HEK293 (cell line): ENCODE measurements around the gene SPAG8.

ENCODE experiments used
- CTCF ChIA-PET: fragments of 350-600 bp; formaldehyde crosslinking; extraction: SDS; loops from one replicate; lab custom pipeline; 2021; ENCODE audit warnings: antibody characterized with exemption; lab: Yijun Ruan, JAX
- POLR2A ChIA-PET: fragments of 300-600 bp; formaldehyde crosslinking; extraction: SDS; loops from one replicate; lab custom pipeline; 2020; ENCODE audit warnings: antibody characterized with exemption, inconsistent platforms; lab: Yijun Ruan, JAX
- H3K27ac ChIP-seq: fragments of 200-500 bp; sonication (Bioruptor generic); 2 replicates; pipeline ENCODE4 v1.5.1; 2014; ENCODE audit warnings: low read depth, low read length, control low read depth, inconsistent platforms; ENCODE audit errors: extremely low read depth
- H3K36me3 ChIP-seq, 2 experiments: fragments of 200-500 bp in 1 of 2; sonication (Bioruptor generic) in 1 of 2; 1 replicate in 1 of 2; 2 replicates in 1 of 2; pipeline ENCODE4 v1.5.1; 2014 to 2017; ENCODE audit warnings: inconsistent platforms in 2 of 2, low read length in 2 of 2; ENCODE audit not compliant: control insufficient read depth in 2 of 2, insufficient read depth in 1 of 2
- H3K4me1 ChIP-seq: fragments of 200-500 bp; sonication (Bioruptor generic); 2 replicates; pipeline ENCODE4 v1.5.1; 2014; ENCODE audit warnings: mild to moderate bottlenecking, low read length, inconsistent platforms; ENCODE audit not compliant: control insufficient read depth, insufficient read depth
- H3K4me3 ChIP-seq: 2 replicates; pipeline ENCODE4 v1.5.1; 2011; ENCODE audit warnings: low read depth, mild to moderate bottlenecking, control low read depth, low read length, moderate library complexity
- H3K9me3 ChIP-seq: fragments of 200-500 bp; sonication (Bioruptor generic); 2 replicates; pipeline ENCODE4 v1.5.1; 2014; ENCODE audit warnings: low read depth, low read length, inconsistent platforms; ENCODE audit not compliant: control insufficient read depth, insufficient read depth
- EGR2 ChIP-seq: fragments of 450-650 bp; formaldehyde crosslinking; IDR thresholded peaks from 2 replicates; pipeline ENCODE4 v1.5.1; 2016; ENCODE audit warnings: low read depth, missing biosample characterization, missing genetic modification characterization
- FEZF1 ChIP-seq: fragments of 450-650 bp; formaldehyde crosslinking; IDR thresholded peaks from 2 replicates; pipeline ENCODE4 v1.5.1; 2016; ENCODE audit warnings: missing biosample characterization, missing genetic modification characterization
- GLI2 ChIP-seq: fragments of 450-650 bp; formaldehyde crosslinking; IDR thresholded peaks from 2 replicates; pipeline ENCODE4; 2017; ENCODE audit warnings: missing biosample characterization, missing genetic modification characterization, low read depth, borderline replicate concordance
- GLI4 ChIP-seq: fragments of 450-650 bp; formaldehyde crosslinking; IDR thresholded peaks from 2 replicates; pipeline ENCODE4 v1.5.1; 2016; ENCODE audit warnings: missing biosample characterization, missing genetic modification characterization
- OSR2 ChIP-seq: fragments of 450-650 bp; formaldehyde crosslinking; IDR thresholded peaks from 2 replicates; pipeline ENCODE4 v1.5.1; 2016; ENCODE audit warnings: missing biosample characterization, missing genetic modification characterization
- PATZ1 ChIP-seq: fragments of 450-650 bp; formaldehyde crosslinking; IDR thresholded peaks from 2 replicates; pipeline ENCODE4 v1.5.1; 2016; ENCODE audit warnings: missing biosample characterization, missing genetic modification characterization
- SALL2 ChIP-seq: fragments of 450-650 bp; formaldehyde crosslinking; IDR thresholded peaks from 2 replicates; pipeline ENCODE4 v1.5.0; 2017; ENCODE audit warnings: missing biosample characterization, mild to moderate bottlenecking, missing genetic modification characterization, borderline replicate concordance
- SP7 ChIP-seq: fragments of 450-650 bp; formaldehyde crosslinking; IDR thresholded peaks from 2 replicates; pipeline ENCODE4 v1.5.1; 2016; ENCODE audit warnings: missing biosample characterization, missing genetic modification characterization
- TCF7L2 ChIP-seq: IDR thresholded peaks from 2 replicates; pipeline ENCODE4 v1.6.1; 2011; ENCODE audit warnings: low read depth, mild to moderate bottlenecking, inconsistent platforms, low read length, moderate library complexity, borderline replicate concordance
- YY2 ChIP-seq: fragments of 450-650 bp; formaldehyde crosslinking; IDR thresholded peaks from 2 replicates; pipeline ENCODE4 v1.5.1; 2016; ENCODE audit warnings: missing biosample characterization, missing genetic modification characterization
- ZIC2 ChIP-seq: fragments of 450-650 bp; formaldehyde crosslinking; IDR thresholded peaks from 2 replicates; pipeline ENCODE4 v1.5.1; 2016; ENCODE audit warnings: missing biosample characterization, missing genetic modification characterization
- ZNF138 ChIP-seq: fragments of 450-650 bp; formaldehyde crosslinking; IDR thresholded peaks from 2 replicates; pipeline ENCODE4 v1.5.1; 2016; ENCODE audit warnings: missing biosample characterization, missing genetic modification characterization, borderline replicate concordance
- ZNF274 ChIP-seq, 2 experiments: fragments of 200-500 bp in 1 of 2; fragments of 450-650 bp in 1 of 2; sonication (Bioruptor generic) in 1 of 2; formaldehyde crosslinking in 1 of 2; IDR thresholded peaks; 2 replicates each; pipeline versions ENCODE4 v1.5.1 to v1.6.1; 2014 to 2016; ENCODE audit warnings: borderline replicate concordance in 1 of 2, inconsistent platforms in 1 of 2, low read length in 1 of 2, missing biosample characterization in 1 of 2, missing genetic modification characterization in 1 of 2
- ZNF354C ChIP-seq: fragments of 450-650 bp; formaldehyde crosslinking; IDR thresholded peaks from 2 replicates; pipeline ENCODE4 v1.5.1; 2016; ENCODE audit warnings: missing biosample characterization, missing genetic modification characterization, low read depth, borderline replicate concordance
- ZNF37A ChIP-seq: fragments of 450-650 bp; IDR thresholded peaks from 2 replicates; pipeline ENCODE4 v1.5.1; 2018; ENCODE audit warnings: missing biosample characterization, missing genetic modification characterization
- ZNF391 ChIP-seq: fragments of 450-650 bp; formaldehyde crosslinking; IDR thresholded peaks from 2 replicates; pipeline ENCODE4 v1.5.1; 2016; ENCODE audit warnings: low read depth, missing biosample characterization, missing genetic modification characterization, borderline replicate concordance
- ZNF629 ChIP-seq: fragments of 450-650 bp; formaldehyde crosslinking; IDR thresholded peaks from 2 replicates; pipeline ENCODE4 v1.5.1; 2017; ENCODE audit warnings: missing biosample characterization, missing genetic modification characterization
- ZNF658 ChIP-seq: fragments of 450-650 bp; formaldehyde crosslinking; IDR thresholded peaks from 2 replicates; pipeline ENCODE4; 2016; ENCODE audit warnings: missing biosample characterization, missing genetic modification characterization
- ZNF664 ChIP-seq: fragments of 450-650 bp; formaldehyde crosslinking; IDR thresholded peaks from 2 replicates; pipeline ENCODE4 v1.5.1; 2016; ENCODE audit warnings: missing biosample characterization, missing genetic modification characterization
- ZNF776 ChIP-seq: fragments of 450-650 bp; formaldehyde crosslinking; IDR thresholded peaks from 2 replicates; pipeline ENCODE4 v1.5.0; 2017; ENCODE audit warnings: missing biosample characterization, missing genetic modification characterization, borderline replicate concordance
- ZNF785 ChIP-seq: fragments of 450-650 bp; formaldehyde crosslinking; IDR thresholded peaks from 2 replicates; pipeline ENCODE4 v1.5.1; 2016; ENCODE audit warnings: missing biosample characterization, missing genetic modification characterization
- TF ChIP-seq, protein P1 (sequence below): fragments of 450-650 bp; formaldehyde crosslinking; IDR thresholded peaks from 2 replicates; pipeline ENCODE4 v1.5.1; 2016; ENCODE audit warnings: missing biosample characterization, missing genetic modification characterization

The SPAG8 gene

DNA sequence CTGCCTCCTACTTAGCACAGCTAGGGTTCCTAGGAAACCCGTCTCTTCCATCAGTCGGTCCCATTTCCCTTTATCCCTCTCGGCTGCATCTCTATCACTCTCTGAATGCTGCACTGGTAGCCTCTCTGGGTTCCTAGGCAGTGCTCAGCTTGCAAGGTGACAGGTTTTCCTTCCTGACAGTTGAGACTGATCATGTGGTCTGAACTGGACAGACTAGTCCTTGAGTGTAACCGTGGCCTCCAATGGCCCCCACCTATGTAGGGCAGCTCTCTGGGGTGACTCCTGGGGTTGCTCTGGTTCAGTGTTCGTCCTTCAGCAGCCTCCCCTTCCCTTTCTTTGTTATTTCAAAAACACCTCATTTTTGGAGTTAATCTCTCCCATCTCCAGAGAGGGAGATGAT lies 20.8 kb upstream of the SPAG8 start:
- no peak for TF ChIP-seq ZNF274 (IDR thresholded peaks at IDR 0.05; ENCODE audit: low read length)
- TF ChIP-seq ZNF274 (tag by site-specific recombination; IDR thresholded peaks at IDR 0.05; ENCODE audit: borderline replicate concordance), result no peak
- no peak for TF ChIP-seq ZNF37A (tag by site-specific recombination)
- no peak for TF ChIP-seq ZNF138
- TF ChIP-seq SALL2 (tag by site-specific recombination), result no peak
- no peak for TF ChIP-seq ZNF354C
- TF ChIP-seq ZNF664 (tag by site-specific recombination), result no peak
- no peak for TF ChIP-seq OSR2
- no peak for TF ChIP-seq YY2 (tag by site-specific recombination)
- TF ChIP-seq SP7 (tag by site-specific recombination), result no peak
- no peak for TF ChIP-seq PATZ1 (tag by site-specific recombination)
- TF ChIP-seq FEZF1 (tag by site-specific recombination), result no peak
- TF ChIP-seq, protein P1, sequence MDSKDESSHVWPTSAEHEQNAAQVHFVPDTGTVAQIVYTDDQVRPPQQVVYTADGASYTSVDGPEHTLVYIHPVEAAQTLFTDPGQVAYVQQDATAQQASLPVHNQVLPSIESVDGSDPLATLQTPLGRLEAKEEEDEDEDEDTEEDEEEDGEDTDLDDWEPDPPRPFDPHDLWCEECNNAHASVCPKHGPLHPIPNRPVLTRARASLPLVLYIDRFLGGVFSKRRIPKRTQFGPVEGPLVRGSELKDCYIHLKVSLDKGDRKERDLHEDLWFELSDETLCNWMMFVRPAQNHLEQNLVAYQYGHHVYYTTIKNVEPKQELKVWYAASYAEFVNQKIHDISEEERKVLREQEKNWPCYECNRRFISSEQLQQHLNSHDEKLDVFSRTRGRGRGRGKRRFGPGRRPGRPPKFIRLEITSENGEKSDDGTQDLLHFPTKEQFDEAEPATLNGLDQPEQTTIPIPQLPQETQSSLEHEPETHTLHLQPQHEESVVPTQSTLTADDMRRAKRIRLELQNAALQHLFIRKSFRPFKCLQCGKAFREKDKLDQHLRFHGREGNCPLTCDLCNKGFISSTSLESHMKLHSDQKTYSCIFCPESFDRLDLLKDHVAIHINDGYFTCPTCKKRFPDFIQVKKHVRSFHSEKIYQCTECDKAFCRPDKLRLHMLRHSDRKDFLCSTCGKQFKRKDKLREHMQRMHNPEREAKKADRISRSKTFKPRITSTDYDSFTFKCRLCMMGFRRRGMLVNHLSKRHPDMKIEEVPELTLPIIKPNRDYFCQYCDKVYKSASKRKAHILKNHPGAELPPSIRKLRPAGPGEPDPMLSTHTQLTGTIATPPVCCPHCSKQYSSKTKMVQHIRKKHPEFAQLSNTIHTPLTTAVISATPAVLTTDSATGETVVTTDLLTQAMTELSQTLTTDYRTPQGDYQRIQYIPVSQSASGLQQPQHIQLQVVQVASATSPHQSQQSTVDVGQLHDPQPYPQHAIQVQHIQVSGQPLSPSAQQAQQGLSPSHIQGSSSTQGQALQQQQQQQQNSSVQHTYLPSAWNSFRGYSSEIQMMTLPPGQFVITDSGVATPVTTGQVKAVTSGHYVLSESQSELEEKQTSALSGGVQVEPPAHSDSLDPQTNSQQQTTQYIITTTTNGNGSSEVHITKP, result no peak
- TF ChIP-seq ZNF391 (tag by site-specific recombination), result no peak
- no peak for TF ChIP-seq GLI4 (tag by site-specific recombination)
- TF ChIP-seq ZNF629 (tag by site-specific recombination), result no peak
- TF ChIP-seq TCF7L2, result no peak
- ChIA-PET POLR2A (no interaction called here), CTCF (interaction anchor here (1.3 to 3.9 kb wide), 3 partner anchors 43 to 70 kb away, joined by 3 to 28 read pairs (median 13); no protein-coding TSS in a partner anchor)
- H3K27ac ChIP-seq, result no peak overlapping the region
- H3K4me3 ChIP-seq, result no peak overlapping the region
- no peaks in the 10 kb centered on the region for H3K9me3 ChIP-seq
- peaks cover 0 to 13% of the 10 kb centered on the region in 2 experiments; a peak in 1 of 3 replicates for H3K36me3 ChIP-seq
- peaks cover 4% of the 10 kb centered on the region; the same call in 1 of the 2 replicates for H3K4me1 ChIP-seq

GRCh38 chr9:35831040-35831439 lies 19.0 kb upstream of the SPAG8 start:
- H3K9me3 ChIP-seq, result no peaks in the 10 kb centered on the region
- ChIA-PET CTCF (interaction anchor here (0.8 to 1.9 kb wide), 3 partner anchors 17 to 135 kb away, joined by 3 to 10 read pairs (median 8); partner anchors contain the start of gene HINT2), POLR2A (interaction anchor here (1.0 to 1.1 kb wide), 2 partner anchors 19 to 26 kb away, joined by 3 read pairs; partner anchors contain the start of gene SPAG8)
- peaks cover 4% of the 10 kb centered on the region; the same call in 1 of the 2 replicates for H3K4me1 ChIP-seq
- H3K27ac ChIP-seq, result no peak overlapping the region
- no peak overlapping the region for H3K4me3 ChIP-seq
- TF ChIP-seq GLI2 (tag by site-specific recombination) (no peak), ZNF658 (tag by site-specific recombination) (no peak), ZIC2 (tag by site-specific recombination) (no peak), ZNF776 (no peak), EGR2 (tag by site-specific recombination) (no peak), ZNF785 (tag by site-specific recombination) (no peak)
- H3K36me3 ChIP-seq, result peaks cover 0 to 11% of the 10 kb centered on the region in 2 experiments; a peak in 1 of 3 replicates
